ENCODE measurements around the gene TEN1. TPM values are rescaled to one million over a fixed set of nuclear protein-coding genes. Genes with fewer than 3 reads are reported as not detected.

TEN1 gene
- total and polyA plus RNA-seq, 10 donors: 6.0 to 38.7 (median 17.0) TPM

DNA sequence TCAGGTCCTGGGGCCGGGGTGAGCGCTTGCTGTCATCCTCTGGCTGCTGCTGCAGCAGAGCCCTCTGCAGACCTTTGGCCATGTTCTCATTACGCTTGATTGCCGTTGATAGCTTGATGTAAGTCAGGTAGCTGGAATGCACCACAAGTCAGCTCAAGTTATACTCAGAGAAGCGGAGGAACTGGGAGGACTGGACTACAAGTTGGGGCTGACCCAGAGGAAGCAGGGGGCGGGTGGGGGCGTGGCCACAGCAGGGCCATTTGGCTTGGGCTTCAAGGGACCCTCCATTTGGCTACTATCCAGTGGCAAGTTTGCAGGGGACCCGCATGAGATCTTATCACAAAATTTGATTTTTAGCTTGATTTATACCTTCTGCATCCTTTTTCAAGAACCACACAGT lies 67.0 kb downstream of the TEN1 start:
- WGBS, 5 donors: 92 to 97% (median 94%) methylated on average over 8 of the region's 8 CpGs
- no peaks in the 10 kb centered on the region for H3K4me1 ChIP-seq
- intact Hi-C loops (cut with DNase I; ENCODE audit: low total_unique reads): no loop called here

DNA sequence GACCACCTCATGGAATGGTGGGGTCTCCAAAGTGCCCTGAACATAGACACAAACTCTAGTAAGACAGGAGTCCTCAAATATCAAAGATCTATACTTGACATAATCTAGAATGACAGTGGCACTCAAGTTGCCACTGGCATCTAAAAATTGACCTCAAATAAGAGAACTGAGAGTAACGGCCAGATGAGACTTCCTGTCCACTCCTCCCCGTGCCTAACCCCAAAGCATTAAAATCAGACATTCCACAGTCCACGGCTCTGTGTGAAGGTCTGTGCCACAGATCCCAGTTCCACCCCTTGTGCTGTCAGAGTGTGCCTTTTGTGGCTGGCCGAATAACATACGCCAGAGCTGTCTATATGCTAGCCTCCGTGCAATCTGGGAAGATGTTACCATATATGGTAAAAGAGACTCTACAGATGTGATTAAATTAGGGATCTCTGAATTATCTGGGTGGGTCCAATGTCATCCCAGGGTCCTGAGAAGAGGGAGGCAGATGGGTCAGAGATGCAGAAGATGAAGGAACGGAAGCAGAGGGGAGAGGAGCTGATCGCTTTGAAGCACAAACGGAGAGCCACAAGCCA lies 69.1 kb downstream of the TEN1 start:
- H3K27ac ChIP-seq: no peak overlapping the region
- H3K27me3 ChIP-seq (replicated peaks in 1 of 7): no peaks in the 10 kb centered on the region
- intact Hi-C loops (cut with DNase I; ENCODE audit: low total_unique reads): no loop called here
- H3K9me3 ChIP-seq: no peaks in the 10 kb centered on the region
- 64 to 88% (median 79%) methylated on average over 9 of the region's 9 CpGs for WGBS, 5 donors
- H3K4me1 ChIP-seq: peaks cover 0 to 4% (median 0%) of the 10 kb centered on the region in 6 donors
- peaks cover 12 to 100% (median 95%) of the 10 kb centered on the region in 6 donors for H3K36me3 ChIP-seq
- no peak for DNase-seq
- TF ChIP-seq POLR2A (IDR thresholded peaks at IDR 0.05) (no peak), POLR2AphosphoS5 (IDR thresholded peaks at IDR 0.05) (no peak)
- TF ChIP-seq, protein P1, sequence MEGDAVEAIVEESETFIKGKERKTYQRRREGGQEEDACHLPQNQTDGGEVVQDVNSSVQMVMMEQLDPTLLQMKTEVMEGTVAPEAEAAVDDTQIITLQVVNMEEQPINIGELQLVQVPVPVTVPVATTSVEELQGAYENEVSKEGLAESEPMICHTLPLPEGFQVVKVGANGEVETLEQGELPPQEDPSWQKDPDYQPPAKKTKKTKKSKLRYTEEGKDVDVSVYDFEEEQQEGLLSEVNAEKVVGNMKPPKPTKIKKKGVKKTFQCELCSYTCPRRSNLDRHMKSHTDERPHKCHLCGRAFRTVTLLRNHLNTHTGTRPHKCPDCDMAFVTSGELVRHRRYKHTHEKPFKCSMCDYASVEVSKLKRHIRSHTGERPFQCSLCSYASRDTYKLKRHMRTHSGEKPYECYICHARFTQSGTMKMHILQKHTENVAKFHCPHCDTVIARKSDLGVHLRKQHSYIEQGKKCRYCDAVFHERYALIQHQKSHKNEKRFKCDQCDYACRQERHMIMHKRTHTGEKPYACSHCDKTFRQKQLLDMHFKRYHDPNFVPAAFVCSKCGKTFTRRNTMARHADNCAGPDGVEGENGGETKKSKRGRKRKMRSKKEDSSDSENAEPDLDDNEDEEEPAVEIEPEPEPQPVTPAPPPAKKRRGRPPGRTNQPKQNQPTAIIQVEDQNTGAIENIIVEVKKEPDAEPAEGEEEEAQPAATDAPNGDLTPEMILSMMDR (IDR thresholded peaks at IDR 0.05 in 8 of 11, conservative IDR thresholded peaks at IDR 0.05 in 3 of 11): no peak
- H3K4me3 ChIP-seq: no peak overlapping the region

More for the DNA sequence above, 67.0 kb downstream of the TEN1 start:
- DNase-seq: no peak
- peaks cover 12 to 100% (median 100%) of the 10 kb centered on the region in 6 donors for H3K36me3 ChIP-seq
- no peaks in the 10 kb centered on the region for H3K9me3 ChIP-seq
- no peaks in the 10 kb centered on the region for H3K27me3 ChIP-seq (replicated peaks in 1 of 7)
- TF ChIP-seq, protein P1 (IDR thresholded peaks at IDR 0.05 in 8 of 11, conservative IDR thresholded peaks at IDR 0.05 in 3 of 11): no peak
- TF ChIP-seq POLR2A (IDR thresholded peaks at IDR 0.05) (no peak), POLR2AphosphoS5 (IDR thresholded peaks at IDR 0.05) (no peak)
- no peak overlapping the region for H3K27ac ChIP-seq
- no peak overlapping the region for H3K4me3 ChIP-seq

DNA sequence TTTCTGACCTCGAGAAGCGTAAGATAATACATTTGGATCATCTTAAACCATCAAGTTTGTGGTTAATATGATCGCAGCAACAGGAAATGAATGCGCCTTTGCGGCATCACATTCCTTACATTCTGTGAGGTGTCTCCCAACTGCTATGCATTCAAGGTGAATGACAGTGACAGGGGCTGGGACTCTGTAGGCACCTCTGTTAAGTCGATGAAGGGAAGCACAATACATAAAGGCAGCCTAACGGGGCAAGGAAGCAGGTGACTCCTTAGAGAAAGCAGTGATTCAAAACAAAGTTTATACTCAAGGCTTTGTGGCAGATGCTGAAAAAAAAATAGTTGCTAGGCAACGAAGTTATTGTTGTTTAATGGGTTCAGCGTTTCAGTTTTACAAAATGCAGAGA lies 69.7 kb downstream of the TEN1 start:
- peaks cover 0 to 7% (median under 1%) of the 10 kb centered on the region in 6 donors for H3K4me1 ChIP-seq
- intact Hi-C loops (cut with DNase I; ENCODE audit: low total_unique reads): no loop called here
- WGBS, 5 donors: 81 to 86% (median 83%) methylated on average over 9 of the region's 9 CpGs
- H3K27ac ChIP-seq: no peak overlapping the region
- H3K4me3 ChIP-seq: no peak overlapping the region
- no peaks in the 10 kb centered on the region for H3K27me3 ChIP-seq (replicated peaks in 1 of 7)
- no peaks in the 10 kb centered on the region for H3K9me3 ChIP-seq
- H3K36me3 ChIP-seq: peaks cover 12 to 100% (median 95%) of the 10 kb centered on the region in 6 donors
- no peak for TF ChIP-seq POLR2AphosphoS5 (IDR thresholded peaks at IDR 0.05)
- TF ChIP-seq, protein P1 (IDR thresholded peaks at IDR 0.05 in 8 of 11, conservative IDR thresholded peaks at IDR 0.05 in 3 of 11): no peak
- DNase-seq: no peak

DNA sequence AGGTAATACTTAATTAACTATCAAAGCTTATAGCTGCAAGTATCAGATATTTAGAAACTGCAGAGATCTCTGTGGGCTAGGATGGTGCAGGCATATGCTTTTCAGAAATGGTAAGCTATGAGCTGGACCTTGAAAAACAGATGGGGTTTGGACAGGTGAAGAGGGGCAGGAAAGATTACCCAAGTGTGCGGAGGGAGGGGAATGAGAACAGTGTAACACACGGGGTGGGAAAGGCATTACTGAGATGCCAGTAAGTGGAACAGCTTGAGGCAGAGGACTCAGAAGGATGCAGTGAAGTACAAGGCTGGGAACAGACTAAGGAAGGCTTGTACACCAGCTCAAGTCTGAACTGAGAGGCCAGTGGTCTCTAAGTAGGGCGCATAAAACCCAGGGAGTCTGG lies 70.2 kb downstream of the TEN1 start:
- DNase-seq: no peak
- Histone ChIP-seq H3K4me3 (no peak overlapping the region), H3K9me3 (no peaks in the 10 kb centered on the region), H3K27me3 (replicated peaks in 1 of 7) (no peaks in the 10 kb centered on the region), H3K27ac (no peak overlapping the region), H3K4me1 (peaks cover 0 to 7% (median 3%) of the 10 kb centered on the region in 6 donors), H3K36me3 (peaks cover 11 to 100% (median 95%) of the 10 kb centered on the region in 6 donors)
- intact Hi-C loops (cut with DNase I; ENCODE audit: low total_unique reads): no loop called here
- TF ChIP-seq, protein P1 (IDR thresholded peaks at IDR 0.05 in 8 of 11, conservative IDR thresholded peaks at IDR 0.05 in 3 of 11): no peak
- TF ChIP-seq POLR2A (IDR thresholded peaks at IDR 0.05) (no peak), POLR2AphosphoS5 (IDR thresholded peaks at IDR 0.05) (no peak)
- WGBS, 5 donors: 87 to 99% (median 91%) methylated on average over 3 of the region's 3 CpGs
